NCI-H128 (cell line): Measurements from ENCODE around the gene SCRG1.

ENCODE experiments used
- DNase-seq: peaks from one replicate; lab custom pipeline; 2025; ENCODE audit not compliant: unreplicated experiment; lab: John Stamatoyannopoulos, UW

Gene SCRG1

DNA sequence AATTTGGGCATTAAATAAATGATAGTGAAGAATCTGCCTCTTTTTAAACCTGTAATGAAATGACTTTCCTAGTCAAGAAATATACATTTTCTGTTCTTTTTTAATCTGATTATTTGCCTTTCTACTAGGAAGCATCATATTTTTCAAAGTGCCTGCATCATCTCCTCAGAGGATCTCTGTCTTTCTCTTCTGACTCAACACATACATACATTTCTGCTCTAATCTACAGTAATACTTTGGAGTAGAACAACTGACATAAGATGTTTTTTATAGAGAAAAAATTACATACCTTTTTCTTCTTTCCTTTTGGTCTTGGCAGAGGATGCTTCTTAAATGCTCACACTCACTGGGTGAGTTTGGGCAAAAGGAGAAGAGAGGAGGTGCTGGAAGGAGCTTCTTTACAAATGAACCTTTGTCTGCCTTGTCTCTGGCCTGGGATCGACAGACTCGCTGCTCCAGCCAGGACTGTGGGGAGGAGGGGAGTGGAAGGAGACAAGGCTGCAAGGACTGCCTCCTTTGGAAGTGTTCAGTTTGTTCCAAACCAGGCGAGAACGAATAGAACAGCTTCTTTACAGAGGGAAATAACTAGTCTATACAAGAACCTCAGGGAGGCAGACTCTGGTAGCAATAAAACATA lies at the start of gene SCRG1:
SCRG1 (minus strand) TSS at position 338 of the 637 bp plus-strand sequence. CDS start 7,702 bp downstream, outside the sequence.
- no peak for DNase-seq

DNA sequence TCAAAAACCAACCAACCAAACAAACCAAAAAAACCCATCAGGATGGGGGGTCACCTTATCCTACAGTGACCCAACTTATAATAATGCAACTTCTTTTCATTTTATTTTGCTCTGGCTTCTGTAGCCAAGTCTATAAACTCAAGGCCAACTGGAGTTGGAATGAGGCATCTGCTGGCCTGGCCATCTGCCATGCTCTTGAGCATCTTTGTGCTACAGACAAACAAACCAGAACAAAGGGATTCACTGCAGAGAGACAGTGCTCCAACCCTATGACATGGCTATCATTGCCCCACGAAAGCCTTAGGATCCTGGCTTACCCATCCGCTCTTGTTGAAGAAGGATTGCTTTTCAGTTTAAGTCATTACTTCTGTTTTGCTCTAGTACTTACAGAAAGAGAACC lies 49.2 kb upstream of the SCRG1 start:
- no peak for DNase-seq

DNA sequence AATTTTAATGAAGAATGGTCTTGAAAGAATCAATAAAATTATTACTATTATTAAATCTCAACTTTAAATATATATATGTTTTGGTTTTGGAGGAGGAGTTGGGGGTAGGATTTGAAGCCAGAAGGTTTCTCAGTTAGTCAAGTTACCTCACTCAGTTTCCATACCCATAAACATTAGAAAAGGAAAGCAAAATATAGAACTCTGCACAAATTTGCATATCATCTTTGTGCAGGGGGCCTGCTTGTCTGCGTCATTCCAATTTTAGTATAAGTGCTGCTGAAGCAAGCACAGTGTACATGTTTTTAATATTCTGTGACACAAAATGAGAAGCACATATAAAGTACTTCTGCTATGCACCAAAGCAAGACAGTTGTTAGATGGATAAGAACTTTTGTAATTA lies 47.5 kb upstream of the SCRG1 start:
- DNase-seq: no peak

DNA sequence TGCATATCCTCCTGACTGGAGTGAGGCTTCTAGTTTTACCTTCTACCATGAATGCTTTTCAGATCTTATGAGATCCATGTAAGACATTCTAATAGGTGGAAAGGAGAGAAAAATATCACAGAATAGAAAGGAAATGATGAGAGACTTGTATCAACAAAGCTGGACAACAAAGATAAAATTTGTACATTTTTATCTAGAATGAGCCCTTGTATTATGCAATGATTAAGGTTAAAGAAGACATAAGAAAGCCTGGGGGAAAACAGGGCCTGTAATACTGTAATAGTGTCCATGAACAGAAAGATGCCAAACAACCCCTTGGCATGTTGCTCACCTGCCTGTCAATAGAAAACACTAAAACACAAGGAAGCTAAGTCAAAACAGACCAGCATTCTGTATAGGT lies 44.2 kb upstream of the SCRG1 start:
- no peak for DNase-seq

DNA sequence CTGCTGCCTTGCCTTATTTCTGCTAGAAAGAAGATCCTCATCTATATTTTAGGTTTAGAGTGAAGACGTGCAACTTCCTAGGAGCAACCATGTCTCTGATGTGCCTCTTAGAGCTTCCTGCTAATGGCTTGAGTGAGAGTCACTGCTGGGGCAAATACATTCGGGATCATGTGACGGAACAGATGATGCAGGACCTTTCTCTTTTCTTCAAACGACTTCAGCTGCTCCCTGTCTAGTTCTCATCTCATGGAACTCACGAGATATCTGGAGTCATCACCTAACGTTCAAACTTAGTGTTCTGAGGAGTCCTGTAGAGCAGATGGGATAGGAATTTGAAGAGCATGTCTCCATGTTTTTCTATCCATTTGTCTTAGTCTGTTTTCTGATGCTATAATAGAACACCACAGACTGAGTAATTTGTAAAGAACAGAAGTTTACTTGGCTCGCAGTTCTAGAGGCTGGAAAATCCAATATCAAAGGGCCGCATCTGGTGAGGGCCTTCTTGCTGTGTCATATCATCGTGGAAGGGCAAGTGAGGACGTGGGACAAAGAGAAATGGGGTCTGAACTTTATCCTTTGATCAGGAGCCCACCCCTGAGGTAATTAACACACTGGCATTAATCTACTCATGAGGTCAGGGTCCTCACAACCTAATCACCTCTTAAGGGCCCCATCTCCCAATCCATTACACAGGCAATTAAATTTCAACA lies 43.5 kb upstream of the SCRG1 start:
- no peak for DNase-seq

DNA sequence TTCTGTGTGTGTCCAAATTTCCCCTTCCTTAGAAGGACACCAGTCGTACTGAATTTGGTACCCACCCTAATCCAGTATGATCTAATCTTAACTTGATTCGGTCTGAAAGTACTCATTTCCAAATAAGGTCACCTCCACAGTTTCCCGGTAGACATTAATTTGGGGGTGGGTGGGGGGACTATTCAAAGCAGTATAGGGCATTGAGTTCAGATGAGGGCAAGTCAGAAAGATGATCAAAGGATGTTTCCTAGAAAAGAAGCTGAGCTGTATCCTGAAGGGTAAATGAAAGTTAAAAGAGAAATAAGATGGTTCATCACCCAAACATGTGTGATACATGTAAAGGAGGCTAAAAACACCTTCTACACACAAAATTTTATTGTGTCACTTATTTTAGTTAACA lies 42.0 kb upstream of the SCRG1 start:
- DNase-seq: no peak

DNA sequence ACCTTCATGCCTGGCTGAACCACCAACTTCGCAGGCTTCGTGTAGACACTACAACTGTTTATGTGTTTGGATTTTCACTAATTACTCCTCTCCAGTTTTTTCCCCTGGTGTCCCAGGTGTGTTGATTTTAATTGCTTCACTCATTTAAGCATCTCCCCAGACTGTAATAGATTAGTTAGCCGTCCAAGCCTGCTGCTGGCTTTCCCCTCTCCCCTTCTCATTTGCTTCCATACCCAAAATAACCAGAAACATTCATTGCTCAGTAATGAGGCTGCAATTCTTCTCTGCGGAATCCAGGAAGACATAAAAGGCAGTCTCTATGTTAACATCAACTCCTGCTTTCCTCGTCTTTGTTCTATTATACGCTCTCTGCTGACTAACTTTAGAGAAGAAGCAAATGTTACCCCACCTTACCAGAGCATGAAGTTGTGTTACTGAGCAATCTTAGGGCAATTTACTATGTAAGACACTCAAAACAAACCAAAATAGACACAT lies 37.9 kb upstream of the SCRG1 start:
- DNase-seq: no peak

DNA sequence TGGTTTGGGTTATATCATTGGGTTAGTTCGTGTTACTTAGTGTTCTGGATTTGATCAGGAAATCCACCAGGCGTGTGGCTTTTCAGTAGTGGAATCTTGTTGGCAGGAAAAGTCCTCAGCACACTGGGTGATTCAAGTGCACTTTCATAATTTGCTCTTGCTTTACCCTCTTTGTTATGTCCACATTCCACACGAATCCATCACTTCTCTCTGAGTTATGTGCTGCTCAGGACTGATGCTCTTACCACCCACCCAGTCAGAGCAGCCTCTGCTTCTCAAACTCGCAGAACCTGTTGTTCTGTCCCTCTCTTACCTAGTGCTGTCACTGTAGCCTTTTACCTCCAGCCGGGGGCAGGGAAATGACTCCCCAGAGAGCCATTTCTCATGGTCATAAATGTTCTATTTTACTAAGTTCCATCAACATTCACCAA lies 37.2 kb upstream of the SCRG1 start:
- DNase-seq: no peak

DNA sequence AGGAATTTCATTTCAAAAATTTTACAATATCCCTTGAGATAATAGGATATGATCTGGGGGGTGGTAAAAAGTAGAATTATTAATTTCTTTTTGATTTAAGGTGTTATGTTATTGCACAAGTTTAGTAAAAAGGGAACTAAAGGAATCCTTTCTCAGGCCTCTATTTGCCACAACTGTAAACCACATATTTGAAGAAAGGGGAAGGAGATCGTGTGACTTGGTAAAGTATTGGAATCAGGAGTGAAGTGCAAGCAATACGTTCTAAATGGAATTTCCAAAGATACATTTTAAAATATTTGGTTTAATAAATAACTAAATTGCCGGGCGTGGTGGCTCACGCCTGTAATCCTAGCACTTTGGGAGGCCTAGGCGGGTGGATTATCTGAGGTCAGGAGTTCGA lies 35.3 kb upstream of the SCRG1 start:
- no peak for DNase-seq

DNA sequence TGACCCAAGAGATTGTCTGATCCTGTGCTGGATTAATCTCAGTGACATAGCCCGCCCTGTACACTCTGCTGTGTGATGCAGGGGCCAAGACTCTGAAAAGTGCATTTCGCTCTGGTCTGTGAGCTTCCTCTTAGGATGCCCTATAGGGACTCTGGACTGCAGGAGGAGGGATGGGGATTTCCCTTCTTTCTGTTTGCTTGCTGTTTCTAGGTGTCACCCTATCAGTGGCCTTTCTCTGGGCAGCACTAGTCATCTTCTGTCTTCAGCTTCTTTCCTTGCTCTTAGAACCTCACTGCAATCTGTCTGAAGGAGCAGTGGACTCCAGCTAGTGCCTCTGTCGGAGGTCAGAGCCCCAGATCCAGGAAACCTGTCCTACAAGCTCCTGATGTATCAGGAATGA lies 34.5 kb upstream of the SCRG1 start:
- no peak for DNase-seq

DNA sequence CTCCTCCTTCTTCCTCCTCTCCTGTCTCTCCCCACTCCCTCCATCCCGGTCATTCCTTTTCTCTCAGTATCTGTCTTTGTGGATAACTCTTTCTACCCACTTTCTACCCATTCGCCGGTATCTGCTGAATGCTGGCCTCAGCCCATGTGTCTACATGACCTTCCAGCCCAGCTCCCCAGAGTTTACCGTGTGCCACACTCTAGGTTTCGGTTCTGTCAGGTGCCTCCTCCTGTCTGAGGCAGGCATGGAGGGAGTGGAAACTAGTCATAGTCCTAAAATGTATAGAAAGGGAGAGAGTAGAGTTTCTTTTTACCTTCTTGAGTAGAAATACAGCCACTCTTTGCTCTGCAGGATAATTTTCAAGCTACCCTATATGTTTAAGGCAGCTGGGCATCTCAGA lies 33.5 kb upstream of the SCRG1 start:
- DNase-seq: no peak

DNA sequence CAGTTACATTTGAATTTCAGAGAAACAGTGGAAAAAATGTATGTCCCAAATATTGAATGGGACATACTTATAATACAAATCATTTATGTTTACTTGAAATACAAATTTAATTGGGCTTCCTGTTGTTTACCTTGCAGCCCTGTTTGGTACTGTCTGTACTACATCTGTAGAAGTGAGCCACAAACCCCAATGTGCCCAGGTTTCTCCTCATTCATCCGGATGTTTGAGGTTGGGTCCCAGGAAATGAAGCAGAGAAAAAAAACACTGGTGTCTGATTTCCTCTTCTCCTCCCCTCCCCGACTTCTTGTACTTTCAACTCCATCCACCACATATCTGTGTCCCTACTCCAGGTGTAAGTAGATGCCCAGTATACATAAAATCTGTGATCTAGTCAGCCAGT lies 27.1 kb upstream of the SCRG1 start:
- no peak for DNase-seq

DNA sequence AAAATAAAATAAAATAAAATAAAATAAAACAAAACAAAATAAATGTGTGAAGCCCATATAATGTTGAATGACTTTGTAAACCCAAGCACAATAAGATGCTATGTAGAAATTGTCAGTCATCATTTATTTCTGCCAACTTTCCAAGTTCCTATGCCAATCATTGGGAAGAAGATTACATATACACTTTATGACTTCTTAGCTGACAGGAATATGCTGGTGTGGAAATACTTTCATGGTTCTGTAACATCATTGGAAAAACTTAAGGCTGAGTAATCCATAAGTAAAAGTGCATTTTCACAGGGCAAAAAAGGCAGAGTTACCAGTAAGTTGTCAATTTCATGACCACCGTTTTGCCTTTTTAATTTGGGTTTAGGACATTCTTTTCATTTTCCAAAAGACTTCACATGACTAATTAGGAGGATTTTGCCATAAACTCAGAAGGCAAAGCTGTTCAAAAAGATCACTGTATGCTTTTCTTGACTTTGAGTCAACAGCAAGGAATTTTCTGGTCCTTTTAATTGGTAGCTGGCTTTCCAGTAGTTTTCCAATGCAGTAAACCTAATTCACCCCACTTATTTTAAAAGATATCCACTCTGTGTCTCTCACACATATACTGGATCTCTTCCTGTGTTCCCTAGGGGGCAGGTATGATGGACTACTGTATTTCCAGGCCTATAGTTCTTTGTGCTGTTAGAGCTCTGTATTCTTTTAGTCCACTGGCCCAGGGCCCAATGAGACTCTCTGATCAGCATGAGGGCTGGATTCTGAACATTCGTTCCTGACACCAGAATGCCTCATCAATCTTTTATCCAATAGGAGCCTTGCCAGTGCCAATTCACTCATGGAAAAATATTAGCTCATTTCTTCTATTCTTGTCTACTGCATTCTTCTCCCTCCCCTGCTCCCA lies 26.2 kb upstream of the SCRG1 start:
- no peak for DNase-seq

DNA sequence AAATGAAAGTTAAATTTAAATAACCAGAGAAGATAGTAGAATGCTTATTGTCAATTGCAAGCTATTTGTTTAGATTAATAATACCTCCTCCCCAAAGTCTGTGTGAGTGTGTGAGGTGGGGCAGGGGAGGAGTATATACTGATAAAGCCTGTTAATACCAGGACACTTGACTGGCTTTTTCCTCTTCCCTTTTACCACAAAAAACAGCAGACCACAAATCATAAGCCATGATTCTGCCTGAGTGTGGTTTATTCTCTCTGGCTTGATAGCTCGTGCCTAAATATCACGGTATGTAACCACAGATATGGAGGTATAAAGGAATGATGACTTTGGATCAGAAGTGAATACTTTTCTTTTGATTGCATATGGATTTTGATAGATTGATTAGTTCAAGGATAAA lies 21.9 kb upstream of the SCRG1 start:
- DNase-seq: no peak

DNA sequence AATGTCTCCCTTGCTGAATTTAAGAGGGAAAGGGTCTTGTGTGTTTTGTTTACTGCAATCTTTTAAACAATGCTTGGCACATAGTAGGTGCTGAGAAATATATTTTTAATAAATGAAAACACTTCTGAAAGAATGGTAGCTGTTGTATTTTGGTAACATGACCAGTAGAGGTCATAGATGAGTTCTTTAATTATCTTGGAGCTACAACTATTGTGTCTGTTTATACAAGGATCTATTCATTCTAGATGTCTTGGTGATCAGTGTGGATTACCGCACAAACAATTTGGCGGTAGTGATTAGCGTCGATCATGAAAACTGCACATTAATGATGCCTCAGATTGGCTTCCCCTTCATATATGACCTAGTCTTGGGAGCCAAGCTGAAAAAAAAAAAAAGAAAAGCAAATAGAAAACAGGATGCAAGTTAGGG lies 21.4 kb upstream of the SCRG1 start:
- DNase-seq: no peak

DNA sequence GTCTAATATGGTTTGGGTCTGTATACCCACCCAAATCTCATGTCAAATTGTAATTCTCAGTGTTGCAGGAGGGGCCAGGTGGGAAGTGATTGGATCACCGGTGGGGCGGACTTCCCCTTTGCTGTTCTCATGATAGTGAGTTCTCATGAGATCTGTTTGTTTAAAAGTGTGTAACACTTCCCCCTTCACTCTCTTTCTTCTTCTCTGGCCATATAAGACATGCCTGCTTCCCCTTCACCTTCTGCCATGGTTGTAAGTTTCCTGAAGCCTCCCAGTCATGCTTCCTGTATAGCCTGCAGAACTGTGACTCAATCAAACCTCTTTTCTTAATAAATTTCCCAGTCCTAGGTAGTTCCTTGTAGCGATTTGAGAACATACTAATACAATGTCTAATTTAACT lies 19.7 kb upstream of the SCRG1 start:
- no peak for DNase-seq

DNA sequence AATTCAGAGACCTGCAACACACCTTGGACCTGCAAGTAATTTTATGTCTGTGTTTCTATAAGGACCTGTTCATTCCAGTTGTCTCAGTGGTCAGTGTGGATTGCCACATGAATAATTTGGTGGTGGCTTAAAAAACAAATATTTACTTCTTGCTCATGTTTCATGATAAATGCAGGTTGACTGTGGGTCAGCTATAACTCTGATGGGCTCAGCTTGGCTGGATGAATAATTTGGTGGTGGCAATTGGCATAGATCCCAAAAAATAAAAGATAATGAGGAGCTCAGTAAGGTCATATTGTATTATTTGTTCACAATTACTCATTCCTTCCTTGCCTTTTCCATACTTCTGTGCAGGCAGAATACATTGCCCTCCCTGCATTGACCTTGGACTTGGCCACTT lies 18.9 kb upstream of the SCRG1 start:
- no peak for DNase-seq

DNA sequence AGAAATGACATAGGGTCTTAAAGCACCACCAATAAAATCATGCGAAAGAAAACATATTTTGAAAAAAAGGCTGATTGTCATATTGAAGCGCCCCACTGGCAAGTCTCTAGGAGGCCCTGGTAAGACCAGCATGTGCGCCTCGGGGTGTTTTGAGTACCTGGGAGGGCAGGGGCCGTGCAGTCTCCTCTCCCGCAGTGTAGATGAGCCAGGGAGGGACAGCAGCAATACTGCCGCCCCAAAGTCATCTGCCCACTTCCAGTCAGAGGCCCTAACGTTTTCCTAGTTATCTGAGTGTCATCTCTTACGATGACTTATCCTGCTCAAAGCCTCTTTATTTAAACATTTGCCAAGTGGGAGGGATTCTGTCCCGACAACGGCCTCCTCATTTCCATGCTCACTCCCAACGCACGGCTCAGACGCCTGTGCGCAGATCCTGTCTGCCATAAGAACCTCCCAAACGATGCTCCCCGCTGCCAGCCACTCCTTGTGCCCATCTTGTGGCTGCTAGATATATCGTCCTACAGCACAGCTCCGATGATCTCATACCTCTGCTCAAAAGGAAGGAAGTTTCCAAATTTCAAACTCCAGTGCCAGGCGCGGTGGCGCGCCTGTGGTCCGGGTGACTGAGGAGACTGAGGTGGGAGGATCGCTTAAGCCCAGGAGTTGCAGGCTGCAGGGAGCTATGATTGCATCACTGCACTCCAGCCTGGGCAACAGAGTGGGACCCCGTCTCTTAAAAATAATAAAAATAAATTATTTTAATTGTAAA lies 17.2 kb upstream of the SCRG1 start:
- DNase-seq: no peak

DNA sequence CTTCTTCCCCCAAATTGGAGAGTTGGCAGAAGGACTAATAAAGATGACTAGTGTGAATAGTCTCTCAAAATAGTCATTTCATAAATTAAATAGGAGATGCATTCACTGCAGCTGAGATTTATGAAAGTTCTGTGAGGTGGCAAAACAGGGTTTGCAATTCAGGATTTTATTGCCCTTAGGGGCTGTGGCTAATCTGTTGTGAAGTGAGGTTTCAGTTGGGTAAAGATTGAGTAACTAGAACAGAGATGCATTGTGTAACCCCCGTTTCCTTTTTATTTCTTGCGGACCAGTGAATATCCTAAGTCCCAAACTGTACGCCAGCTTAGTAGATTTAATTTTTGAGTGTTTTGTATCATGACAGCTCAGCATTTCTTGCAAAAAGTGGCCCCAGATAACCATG lies 16.2 kb upstream of the SCRG1 start:
- DNase-seq: no peak

DNA sequence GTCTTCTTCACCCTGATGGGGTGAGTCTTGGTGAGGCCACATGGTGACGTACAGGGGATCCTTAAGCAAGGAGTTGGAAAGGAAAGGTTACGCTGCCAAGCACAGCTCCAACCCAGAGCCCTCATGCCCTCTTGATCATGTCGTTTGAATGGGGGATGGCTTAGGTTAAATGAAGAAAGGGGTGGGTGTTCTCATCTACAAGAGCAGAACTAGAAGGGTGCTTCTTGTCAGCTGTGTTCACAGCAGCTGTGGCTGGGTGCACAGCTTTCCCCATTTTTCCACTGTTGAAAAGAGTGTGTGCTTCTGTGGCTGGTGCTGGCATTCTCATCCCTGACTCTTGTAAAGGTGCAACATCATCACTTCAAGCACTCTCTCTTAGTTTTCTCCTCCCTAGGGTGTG lies 15.5 kb upstream of the SCRG1 start:
- no peak for DNase-seq

DNA sequence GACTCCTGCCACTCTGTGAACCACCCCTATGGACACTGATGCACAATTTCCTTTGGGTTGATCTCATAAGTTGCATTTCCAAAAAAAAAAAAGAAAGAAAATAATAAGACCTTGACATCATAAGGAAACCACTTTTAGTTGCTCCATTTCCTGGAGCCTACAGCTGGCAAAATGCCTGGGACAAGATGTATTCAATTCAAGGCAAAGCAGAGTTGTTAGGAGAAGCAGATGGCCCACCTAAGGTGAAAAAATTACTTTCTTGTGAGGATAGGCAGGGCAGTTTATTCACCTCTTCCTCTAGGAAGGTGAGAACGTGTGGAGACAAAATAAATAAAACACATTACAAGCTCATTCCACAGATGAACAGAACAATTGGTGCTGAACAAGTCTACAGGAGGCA lies 14.1 kb upstream of the SCRG1 start:
- no peak for DNase-seq
